ENCODE data around the gene PACRG.
A peak's percentile ranks its signal among the peaks of the same experiment; 100 is the strongest.

The PACRG gene

GRCh38 chr6:162857326-162857725 lies 129.6 kb downstream of the PACRG start:
- peak overlapping the region; percentile 70 for H3K4me3 Mint-ChIP-seq
- peaks cover 11% of the 10 kb centered on the region for H3K9me3 Mint-ChIP-seq
- H3K27me3 Mint-ChIP-seq (ENCODE audit: low read depth, poor library complexity), result peaks cover 10% of the 10 kb centered on the region
- DNase-seq, result no peak
- H3K4me1 Mint-ChIP-seq, result peaks cover 59% of the 10 kb centered on the region
- peak overlapping the region; percentile 92 for H3K27ac Mint-ChIP-seq
- TF ChIP-seq CTCF (IDR thresholded peaks at IDR 0.05), result no peak
- H3K36me3 Mint-ChIP-seq (ENCODE audit: low read depth), result peaks cover 6% of the 10 kb centered on the region

GRCh38 chr6:162862462-162862861 lies 134.7 kb downstream of the PACRG start:
- H3K36me3 Mint-ChIP-seq (ENCODE audit: low read depth), result peaks cover 6% of the 10 kb centered on the region
- peaks cover 10% of the 10 kb centered on the region for H3K27me3 Mint-ChIP-seq (ENCODE audit: low read depth, poor library complexity)
- TF ChIP-seq CTCF (IDR thresholded peaks at IDR 0.05), result no peak
- no peak overlapping the region for H3K27ac Mint-ChIP-seq
- H3K4me3 Mint-ChIP-seq, result no peak overlapping the region
- H3K9me3 Mint-ChIP-seq, result peaks cover 11% of the 10 kb centered on the region
- H3K4me1 Mint-ChIP-seq, result peaks cover 30% of the 10 kb centered on the region
- no peak for DNase-seq

- Mint-ChIP-seq H3K27ac (no peak overlapping the region), H3K36me3 (ENCODE audit: low read depth) (peaks cover 4% of the 10 kb centered on the region), H3K27me3 (ENCODE audit: low read depth, poor library complexity) (peaks cover 9% of the 10 kb centered on the region), H3K4me3 (no peak overlapping the region), H3K9me3 (peaks cover 9% of the 10 kb centered on the region), H3K4me1 (peaks cover 28% of the 10 kb centered on the region)
- no peak for DNase-seq
- no peak for TF ChIP-seq CTCF (IDR thresholded peaks at IDR 0.05)
These were observed 135.2 kb downstream of the PACRG start for GRCh38 chr6:162862941-162863340.

- no peak for TF ChIP-seq CTCF (IDR thresholded peaks at IDR 0.05)
- no peak overlapping the region for H3K4me3 Mint-ChIP-seq
- H3K27ac Mint-ChIP-seq, result no peak overlapping the region
- peaks cover 3% of the 10 kb centered on the region for H3K9me3 Mint-ChIP-seq
- H3K27me3 Mint-ChIP-seq (ENCODE audit: low read depth, poor library complexity), result peaks cover 6% of the 10 kb centered on the region
- no peak for DNase-seq
- H3K36me3 Mint-ChIP-seq (ENCODE audit: low read depth), result no peaks in the 10 kb centered on the region
- H3K4me1 Mint-ChIP-seq, result peaks cover 25% of the 10 kb centered on the region
These were observed 136.0 kb downstream of the PACRG start for GRCh38 chr6:162863821-162864220.

GRCh38 chr6:162864911-162865310 lies 137.1 kb downstream of the PACRG start:
- peaks cover 6% of the 10 kb centered on the region for H3K27me3 Mint-ChIP-seq (ENCODE audit: low read depth, poor library complexity)
- no peaks in the 10 kb centered on the region for H3K36me3 Mint-ChIP-seq (ENCODE audit: low read depth)
- H3K4me1 Mint-ChIP-seq, result peaks cover 25% of the 10 kb centered on the region
- TF ChIP-seq CTCF (IDR thresholded peaks at IDR 0.05), result no peak
- DNase-seq, result no peak
- no peak overlapping the region for H3K27ac Mint-ChIP-seq
- H3K4me3 Mint-ChIP-seq, result no peak overlapping the region
- H3K9me3 Mint-ChIP-seq, result no peaks in the 10 kb centered on the region

- Mint-ChIP-seq H3K4me3 (no peak overlapping the region), H3K9me3 (no peaks in the 10 kb centered on the region), H3K36me3 (ENCODE audit: low read depth) (no peaks in the 10 kb centered on the region), H3K27me3 (ENCODE audit: low read depth, poor library complexity) (peaks cover 8% of the 10 kb centered on the region), H3K4me1 (peaks cover 19% of the 10 kb centered on the region), H3K27ac (peak overlapping the region; percentile 2)
- TF ChIP-seq CTCF (IDR thresholded peaks at IDR 0.05), result no peak
- DNase-seq, result no peak
These were observed 138.9 kb downstream of the PACRG start for GRCh38 chr6:162866656-162867055.

Data from nephron progenitor cell (in vitro differentiated cells).